Measurements from ENCODE around the gene GPR89A. TPM values are rescaled to one million over a fixed set of nuclear protein-coding genes. Genes with fewer than 3 reads are reported as not detected.

The GPR89A gene
- total and polyA plus RNA-seq, 2 of the 8 experiments (the other 6 are each of a cell fraction or from before 2014, with no cell fraction given): 26.8 to 46.6 TPM

- Histone ChIP-seq H3K23me2 (ENCODE audit: low read depth, low read length) (peaks cover 2% of the 10 kb centered on the region; the same call in 1 of the 2 replicates), H3K27ac (ENCODE audit: low read depth, low read length) (no peak within 1 kb of the TSS), H3K27me3 (replicated peaks in 1 of 4; ENCODE audit: control insufficient read depth in 3 of 4, extremely low read depth in 1 of 4, insufficient read depth in 3 of 4, low read length in 3 of 4) (peaks cover 0 to 7% (median 7%) of the 10 kb centered on the region in 4 experiments; a peak in 5 of 7 replicates), H3K79me2 (ENCODE audit: control insufficient read depth in 1 of 2, insufficient read depth in 2 of 2, low read length in 2 of 2) (no peaks in the 10 kb centered on the region), H3K23ac (ENCODE audit: insufficient read length) (no peak within 1 kb of the TSS), H3K4ac (replicated peaks; ENCODE audit: insufficient read length, low read depth, low read length) (no peak within 1 kb of the TSS), H3K9me3 (ENCODE audit: insufficient read depth in 2 of 2, low read depth in 1 of 2, low read length in 1 of 2) (no peaks in the 10 kb centered on the region), H2BK120ac (replicated peaks; ENCODE audit: low read depth, low read length) (no peak within 1 kb of the TSS), H3K36me3 (ENCODE audit: control insufficient read depth in 2 of 4, insufficient read depth in 4 of 4, low read length in 3 of 4) (no peaks in the 10 kb centered on the region), H3K18ac (ENCODE audit: extremely low read depth, low read length) (no peak within 1 kb of the TSS), H3K14ac (ENCODE audit: insufficient read length) (no peak within 1 kb of the TSS), H2BK20ac (ENCODE audit: low read length) (no peak within 1 kb of the TSS), H2AK5ac (ENCODE audit: low read depth, low read length) (no peak within 1 kb of the TSS), H4K20me1 (replicated peaks in 1 of 2; ENCODE audit: control insufficient read depth in 1 of 2, insufficient read depth in 2 of 2, low read length in 2 of 2) (no peaks in the 10 kb centered on the region), H4K5ac (ENCODE audit: insufficient read length, low read depth, low read length) (no peak within 1 kb of the TSS), H3K79me1 (ENCODE audit: low read depth, low read length) (no peaks in the 10 kb centered on the region), H4K8ac (ENCODE audit: extremely low read depth, insufficient read depth, low read length) (no peak within 1 kb of the TSS), H3K9ac (replicated peaks in 1 of 4; ENCODE audit: extremely low read depth in 1 of 4, low read depth in 3 of 4, low read length in 3 of 4) (no peak within 1 kb of the TSS), H3K4me3 (ENCODE audit: extremely low read depth in 1 of 4, insufficient read depth in 2 of 4, low read depth in 3 of 4, low read length in 4 of 4) (no peak within 1 kb of the TSS), H2BK15ac (ENCODE audit: low read length) (no peak within 1 kb of the TSS), H3K4me1 (replicated peaks in 1 of 4; ENCODE audit: control insufficient read depth in 3 of 4, insufficient read depth in 4 of 4, low read length in 3 of 4) (no peaks in the 10 kb centered on the region; a peak in 2 of 7 replicates), H4K91ac (replicated peaks; ENCODE audit: insufficient read length, low read length) (no peak within 1 kb of the TSS), H2AFZ (ENCODE audit: low read length) (no peak within 1 kb of the TSS), H2BK5ac (ENCODE audit: low read depth, low read length) (no peak within 1 kb of the TSS), H3K56ac (replicated peaks; ENCODE audit: insufficient read length, low read depth, low read length) (no peak within 1 kb of the TSS), H2BK12ac (ENCODE audit: low read depth, low read length) (no peak within 1 kb of the TSS), H3K4me2 (ENCODE audit: insufficient read depth in 1 of 2, low read depth in 2 of 2, low read length in 2 of 2) (peak within 1 kb of the TSS in 1 of 2 experiments; percentile 12; a peak in 1 of 4 replicates)
- ChIA-PET CTCF (ENCODE audit: partially characterized antibody) (interaction anchor here (1.2 to 2.6 kb wide), 3 partner anchors 10 to 28 kb away, joined by 6 to 20 read pairs (median 12); no protein-coding TSS in a partner anchor), POLR2A (ENCODE audit: partially characterized antibody) (interaction anchor here (1.6 kb wide), 1 partner anchor 105 kb away, joined by 3 read pairs; the partner anchor contains the start of genes POLR3C and RNF115)
- 96% methylated on average over 12 of the region's 12 CpGs; no CpG with 5 or more reads in 1 of the 2 experiments for WGBS, 2 experiments (ENCODE audit: extremely low coverage in 1 of 2, insufficient coverage in 1 of 2, insufficient read length in 1 of 2, insufficient replicate concordance in 2 of 2, low coverage in 1 of 2, low lambda C conversion rate in 2 of 2, missing lambda C conversion rate in 1 of 2)
- FAIRE-seq (no peak), DNase-seq (ENCODE audit: low read depth in 1 of 2, low spot score in 2 of 2) (no peak)
- TF ChIP-seq EGR1 (IDR thresholded peaks at IDR 0.05; ENCODE audit: borderline replicate concordance, low read depth, low read length) (no peak), MAX (IDR thresholded peaks at IDR 0.05) (no peak), NRF1 (IDR thresholded peaks at IDR 0.05; ENCODE audit: low read depth, low read length) (no peak), NANOG (IDR thresholded peaks at IDR 0.05; ENCODE audit: insufficient read depth, low read depth, low read length, poor library complexity, severe bottlenecking) (no peak), RAD21 (IDR thresholded peaks at IDR 0.05 in 1 of 2, conservative IDR thresholded peaks at IDR 0.05 in 1 of 2; ENCODE audit: low read depth in 2 of 2, low read length in 2 of 2) (no peak), BACH1 (IDR thresholded peaks at IDR 0.05; ENCODE audit: low read length) (no peak), SIN3A (conservative IDR thresholded peaks at IDR 0.05 in 1 of 2, IDR thresholded peaks at IDR 0.05 in 1 of 2; ENCODE audit: low read depth in 1 of 2, low read length in 2 of 2) (no peak), ATF2 (IDR thresholded peaks at IDR 0.05; ENCODE audit: low read length) (no peak)
Observed at GRCh38 chr1:145719230-145720079, 111.7 kb downstream of the GPR89A start, which contains the start of gene CD160. Gene CD160 (plus strand): TSS chr1:145719499. CDS start chr1:145728328, 8,829 bp downstream.

Data from H1 (cell line).